NCI-H82 (cell line): ENCODE data around the gene ANTXR2.

ENCODE experiments used
- DNase-seq: peaks from one replicate; lab custom pipeline; 2025; lab: John Stamatoyannopoulos, UW

ANTXR2 gene

DNA sequence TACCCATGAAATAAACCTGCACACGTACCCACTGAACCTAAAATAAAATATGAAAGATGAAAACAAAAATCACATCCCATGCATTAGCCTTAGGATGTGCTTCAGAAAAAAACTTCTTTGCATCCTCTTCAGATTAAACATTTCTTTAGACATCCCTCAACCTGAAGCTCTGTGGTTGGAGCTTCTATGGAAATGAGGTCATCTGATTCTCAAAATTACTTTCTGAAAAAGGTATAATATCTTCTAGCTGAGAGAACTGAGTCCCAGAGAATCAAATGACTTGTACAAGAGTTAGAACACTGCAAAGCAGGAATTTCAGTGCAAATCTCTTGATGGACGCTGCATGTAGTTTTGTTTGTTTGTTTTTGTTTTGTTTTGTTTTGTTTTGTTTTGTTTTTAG, 19.1 kb upstream of the ANTXR2 start:
- no peak for DNase-seq

DNA sequence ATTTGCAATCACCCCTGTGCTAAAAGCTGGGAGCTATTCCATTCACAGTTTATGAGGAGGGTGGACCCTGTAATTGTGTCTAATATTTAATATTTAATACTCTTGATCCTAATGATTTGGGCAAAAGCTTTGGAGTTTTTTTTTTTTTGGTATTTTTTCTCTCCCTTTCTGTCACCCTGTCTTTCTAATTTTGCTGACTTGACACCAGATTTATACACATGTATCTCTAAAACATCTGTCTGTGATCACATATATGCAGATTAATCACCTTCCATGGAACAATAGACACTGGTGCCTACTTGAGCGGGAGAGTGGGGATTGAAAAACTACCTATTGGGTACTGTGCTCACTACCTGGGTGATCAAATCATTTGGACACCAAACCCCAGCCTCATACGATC, 18.7 kb upstream of the ANTXR2 start:
- DNase-seq: no peak

DNA sequence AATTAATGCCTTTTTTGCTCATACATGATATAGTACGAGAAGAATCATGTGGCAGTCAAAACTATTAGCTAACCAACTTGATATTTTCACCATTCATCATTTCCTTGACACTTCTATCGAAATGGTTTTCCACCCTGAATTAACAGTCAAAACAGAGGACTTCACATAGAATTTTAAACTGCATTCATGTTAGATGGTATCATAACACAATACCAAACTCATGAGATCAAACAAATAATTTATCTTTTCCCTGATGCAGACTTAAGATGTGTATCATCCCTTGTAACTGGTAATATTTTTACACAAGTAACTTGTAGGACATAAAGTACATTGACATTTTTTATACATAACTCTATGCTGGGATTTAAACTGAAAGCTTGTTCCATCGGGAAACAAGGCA, 18.2 kb upstream of the ANTXR2 start:
- DNase-seq: no peak

DNA sequence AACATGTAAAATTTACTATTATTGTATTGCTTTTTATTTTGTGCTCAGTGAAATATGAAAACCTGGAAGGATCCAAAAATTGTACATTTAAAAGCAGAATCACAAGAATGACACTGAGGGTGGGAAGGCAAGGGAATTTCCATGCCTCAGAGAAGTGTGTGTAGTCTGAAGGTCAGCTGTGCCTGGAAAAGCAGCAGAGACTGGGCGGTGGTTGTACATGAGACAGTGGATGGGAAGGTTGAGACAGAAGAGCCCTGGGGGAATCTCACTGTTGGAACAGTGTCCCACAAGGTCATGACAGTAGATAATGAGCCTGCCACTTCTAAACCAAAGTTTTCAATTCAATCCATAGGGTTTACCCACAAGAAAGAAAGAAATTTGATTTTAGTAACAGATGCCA, 17.1 kb upstream of the ANTXR2 start:
- DNase-seq: no peak

DNA sequence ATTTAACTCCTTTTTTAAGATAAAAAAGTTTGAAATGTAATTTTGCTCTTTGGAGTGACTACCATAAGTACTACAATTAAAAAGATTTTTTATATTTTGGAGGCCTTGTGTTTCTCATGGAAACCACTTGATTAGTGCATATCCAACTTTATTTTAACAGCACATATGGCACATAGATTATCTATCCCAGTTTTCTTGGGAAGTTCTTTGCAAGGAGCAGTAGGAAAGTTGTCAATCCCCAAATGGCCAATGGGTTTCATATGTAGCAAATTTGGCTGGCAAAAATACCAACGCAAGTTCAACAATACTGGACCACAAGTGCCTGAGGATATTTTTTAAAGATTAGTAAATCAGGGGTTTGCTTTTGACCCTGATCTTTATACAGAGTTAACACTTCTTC, 15.4 kb upstream of the ANTXR2 start:
- DNase-seq: no peak

DNA sequence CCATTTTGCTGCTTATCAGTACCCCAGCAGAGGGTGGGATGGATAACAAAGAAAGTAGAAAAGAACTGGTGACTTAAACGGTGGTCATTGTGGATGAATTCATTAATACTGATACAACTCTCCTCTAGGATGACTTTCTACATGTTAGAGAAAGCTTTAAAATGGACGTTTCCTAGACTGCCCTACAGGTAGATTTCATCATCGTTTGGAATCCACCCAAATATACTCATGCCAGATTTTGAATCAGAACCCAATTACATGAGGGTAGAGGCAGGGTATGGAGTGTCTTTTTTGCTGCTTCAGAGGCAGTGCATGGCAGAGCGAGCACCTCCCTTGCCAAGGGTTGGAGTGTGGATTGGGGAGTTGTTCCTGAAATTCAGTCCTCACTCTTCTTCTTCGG, 13.3 kb upstream of the ANTXR2 start:
- DNase-seq: no peak

DNA sequence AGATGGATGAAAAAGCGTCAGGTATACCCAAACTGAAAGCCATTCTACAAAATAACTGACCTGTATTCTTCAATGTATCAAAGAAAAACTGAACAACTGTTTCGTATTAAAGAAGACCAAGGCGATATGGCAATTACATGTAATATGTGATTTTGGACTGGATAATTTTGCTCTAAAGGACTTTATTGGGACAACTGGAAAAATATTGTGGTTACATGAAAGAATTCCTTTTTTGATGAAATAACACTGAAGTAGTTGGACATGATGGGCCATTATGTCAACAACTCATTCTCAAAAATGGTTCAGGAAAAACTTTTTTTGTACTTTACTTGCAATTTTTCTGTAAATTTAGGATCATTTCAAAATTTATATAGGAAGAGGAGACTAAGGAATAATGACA, 12.1 kb upstream of the ANTXR2 start:
- DNase-seq: no peak

DNA sequence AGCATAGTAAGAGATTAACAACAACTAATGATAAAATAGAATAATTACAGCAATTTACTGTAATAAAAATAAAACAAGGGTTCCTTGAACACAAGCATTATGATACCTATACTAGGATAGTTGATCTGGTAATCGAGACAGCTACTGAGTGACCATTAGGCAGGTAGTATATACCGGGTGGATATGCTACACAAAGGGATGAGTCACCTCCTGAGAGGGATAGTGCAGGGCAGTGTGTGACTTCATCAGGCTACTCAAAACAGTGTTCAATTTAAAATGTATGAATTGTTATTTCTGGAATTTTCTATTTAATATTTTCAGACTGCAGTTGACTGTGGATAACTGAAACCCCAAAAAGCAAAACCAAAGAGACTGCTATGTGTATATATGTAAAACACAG, 9.7 kb upstream of the ANTXR2 start:
- DNase-seq: no peak

DNA sequence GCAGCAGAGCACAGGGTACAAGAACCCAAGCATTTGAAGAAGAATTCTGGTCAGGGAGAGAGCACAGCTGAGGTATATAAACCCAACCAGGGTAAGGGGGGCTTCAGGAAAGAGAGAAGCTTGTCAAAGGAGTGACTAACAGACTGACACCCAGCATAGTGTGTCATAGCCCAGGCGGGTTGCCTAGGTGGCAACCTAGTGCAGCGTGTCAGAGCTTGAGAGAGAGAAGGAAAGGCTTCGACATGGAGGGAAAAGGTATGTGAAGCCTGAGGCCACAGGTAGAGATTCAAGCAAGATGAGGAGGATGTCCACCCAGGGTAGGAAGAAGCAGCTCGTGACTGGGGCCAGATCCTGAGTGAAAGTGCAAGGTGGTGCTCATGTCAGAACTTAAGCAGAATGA, 8.5 kb upstream of the ANTXR2 start:
- no peak for DNase-seq

DNA sequence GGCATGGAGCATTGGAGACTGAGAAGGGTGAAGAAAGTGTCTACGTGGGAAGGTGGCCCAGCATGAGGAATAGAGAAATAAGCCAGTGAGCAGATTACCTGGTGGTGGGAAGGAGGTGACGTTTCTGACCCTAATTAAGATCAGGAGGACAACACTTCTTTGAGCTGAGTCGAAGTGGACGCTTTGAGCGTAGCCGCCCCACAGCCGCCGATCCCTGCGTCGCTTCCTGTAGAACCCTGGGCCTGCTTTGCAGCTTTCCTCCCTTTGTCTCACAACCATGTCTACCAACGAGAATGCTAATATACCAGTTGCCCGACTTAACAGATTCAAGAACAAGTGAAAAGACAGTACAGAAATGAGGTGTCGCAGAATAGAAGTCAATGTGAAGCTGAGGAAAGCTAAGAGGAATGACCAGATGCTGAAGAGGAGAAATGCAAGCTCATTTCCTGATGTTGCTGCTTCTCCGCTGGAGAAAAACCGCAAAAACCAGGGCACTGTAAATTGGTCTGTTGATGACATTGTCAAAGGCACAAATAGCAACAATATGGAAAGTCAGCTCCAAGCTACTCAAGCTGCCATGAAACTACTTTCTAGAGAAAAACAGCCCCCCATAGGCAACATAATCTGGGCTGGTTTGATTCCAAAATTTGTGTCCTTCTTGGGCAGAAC, 6.4 kb upstream of the ANTXR2 start:
- no peak for DNase-seq

DNA sequence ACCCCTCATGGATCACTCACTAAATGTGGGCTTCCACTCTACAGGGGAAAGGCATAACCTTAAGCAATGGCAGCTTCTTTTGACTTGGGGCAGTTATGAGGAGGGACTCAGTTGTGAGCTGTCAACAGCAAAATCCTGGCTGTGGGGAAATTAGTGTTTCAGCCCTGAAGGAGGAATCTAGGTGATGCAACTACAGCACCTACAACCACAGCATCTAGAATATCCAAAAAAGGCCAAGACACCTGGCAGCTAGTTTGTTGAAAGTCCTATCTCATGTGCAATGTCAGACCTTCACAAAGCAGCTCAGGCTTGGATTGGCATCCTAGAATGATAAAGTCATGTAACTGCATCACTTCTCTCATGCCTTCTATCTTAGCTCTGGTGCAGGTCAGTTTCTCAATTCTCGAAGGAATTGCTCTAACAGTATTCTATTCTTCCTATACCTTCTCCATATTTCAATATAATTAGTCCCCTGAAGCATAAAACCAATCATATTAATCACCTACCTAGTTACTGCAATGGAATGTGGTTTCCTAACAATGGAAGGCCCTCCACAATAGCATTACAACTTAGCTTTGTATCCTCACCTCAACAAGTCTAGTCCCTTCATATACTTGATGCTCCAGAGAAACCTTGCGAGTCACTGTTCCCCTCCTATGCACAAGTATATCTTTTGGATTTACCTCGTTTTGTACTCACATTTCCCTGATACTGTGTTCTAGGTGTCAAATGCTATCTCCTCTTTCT, 5.5 kb upstream of the ANTXR2 start:
- DNase-seq: no peak

DNA sequence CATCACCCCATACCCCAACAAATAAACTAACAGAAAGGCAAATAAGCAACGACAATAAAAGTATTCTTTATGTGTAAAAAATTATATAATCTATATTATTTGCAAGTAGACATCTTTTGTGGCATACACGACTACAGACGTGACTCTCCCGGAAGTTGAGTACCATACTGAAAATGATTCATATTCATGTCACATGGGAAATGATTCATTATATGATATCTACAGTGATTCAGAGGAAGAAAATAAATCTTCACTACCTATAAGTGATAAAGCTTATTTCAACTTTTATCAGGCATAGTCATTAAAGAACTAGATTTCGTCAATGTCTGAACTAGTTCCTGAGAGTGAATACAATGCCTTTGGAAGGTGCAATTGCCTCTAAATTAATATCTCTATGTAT, 4.6 kb upstream of the ANTXR2 start:
- no peak for DNase-seq

DNA sequence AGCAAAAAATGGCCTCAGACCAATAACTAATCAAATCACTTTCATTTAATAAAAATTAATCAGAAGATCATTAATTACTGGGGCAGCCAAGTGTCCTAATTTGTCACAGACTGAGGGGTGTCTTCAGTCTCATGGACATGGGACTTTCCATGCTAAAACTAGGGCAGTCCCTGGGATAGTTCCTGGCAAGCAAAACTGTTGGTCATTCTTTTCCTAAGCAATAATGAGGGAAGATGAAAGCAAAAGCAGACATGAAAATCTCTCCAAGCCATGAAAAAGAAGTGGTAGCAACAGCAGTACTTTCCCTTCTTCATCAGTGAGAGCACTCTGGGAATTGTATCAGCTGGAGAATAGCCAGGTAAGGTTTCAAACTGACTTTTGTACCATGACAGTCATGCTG, 3.7 kb upstream of the ANTXR2 start:
- DNase-seq: no peak

DNA sequence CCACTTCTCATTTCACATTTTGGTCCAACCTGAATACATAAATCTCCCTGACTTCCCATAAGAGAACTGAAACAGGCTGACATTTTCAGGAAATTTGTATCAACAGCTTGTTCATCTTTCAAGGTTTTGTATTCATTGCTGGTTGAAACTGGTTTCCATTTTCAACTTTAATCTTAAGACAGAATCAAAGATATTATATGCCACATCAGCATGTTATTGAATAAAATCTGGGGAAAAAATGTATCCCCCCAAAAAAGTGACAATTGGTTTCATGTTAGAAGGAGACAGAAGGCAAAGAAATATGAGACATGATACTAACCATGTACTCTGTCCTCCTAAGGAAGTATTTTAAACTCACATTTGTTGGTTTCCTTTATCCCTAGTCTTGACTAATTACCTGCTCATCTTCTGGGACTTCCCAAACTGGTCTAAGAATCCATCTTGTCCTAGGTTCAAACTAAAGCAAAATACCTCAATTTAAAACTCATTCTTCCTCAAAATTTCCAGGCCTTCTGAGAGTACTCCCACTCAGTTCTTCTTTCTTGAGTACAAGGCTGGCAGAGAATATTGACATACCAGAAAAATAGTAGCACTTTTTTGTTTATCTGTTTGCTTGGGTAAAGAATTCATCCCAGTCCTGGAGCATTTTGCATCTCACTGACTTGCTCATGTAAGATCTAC, 3.1 kb upstream of the ANTXR2 start:
- no peak for DNase-seq

DNA sequence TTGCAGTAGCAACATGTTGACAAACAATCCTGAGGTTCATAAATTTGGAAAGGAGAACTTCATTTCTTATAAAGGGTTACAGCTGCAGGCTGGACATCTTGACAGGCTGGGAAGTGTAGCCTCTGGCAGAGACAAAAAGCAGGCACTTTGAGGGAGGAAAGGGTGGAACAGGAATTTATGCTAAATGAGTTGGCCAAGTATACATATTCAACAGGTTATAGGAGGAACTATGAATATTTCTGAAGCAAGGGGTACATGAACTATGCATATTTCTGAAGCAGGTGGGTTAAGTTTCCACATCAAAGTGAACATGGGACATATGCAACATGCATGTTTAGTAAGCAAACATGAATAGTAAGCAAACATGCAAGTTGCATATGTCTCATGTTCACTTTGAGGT, 1.6 kb upstream of the ANTXR2 start:
- DNase-seq: no peak

DNA sequence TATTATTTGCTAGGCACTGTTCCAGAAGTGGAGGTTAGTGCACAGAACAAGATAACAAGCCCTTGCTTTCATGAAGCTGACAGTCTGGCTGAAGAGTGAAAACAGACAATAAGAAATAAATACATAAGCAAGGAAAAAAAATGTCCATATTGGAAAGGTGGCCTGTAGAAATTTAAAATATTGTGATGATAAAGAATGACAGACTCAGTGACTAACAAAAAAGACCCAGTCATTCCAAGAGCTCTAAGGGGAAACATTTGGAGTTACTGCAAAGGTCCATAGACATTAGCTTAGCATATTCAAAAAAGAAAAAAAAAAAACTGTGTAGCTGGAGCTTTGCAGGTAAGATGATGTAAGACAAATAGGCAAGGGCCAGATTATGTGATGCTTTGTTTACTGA, 1.0 kb upstream of the ANTXR2 start:
- DNase-seq: no peak

DNA sequence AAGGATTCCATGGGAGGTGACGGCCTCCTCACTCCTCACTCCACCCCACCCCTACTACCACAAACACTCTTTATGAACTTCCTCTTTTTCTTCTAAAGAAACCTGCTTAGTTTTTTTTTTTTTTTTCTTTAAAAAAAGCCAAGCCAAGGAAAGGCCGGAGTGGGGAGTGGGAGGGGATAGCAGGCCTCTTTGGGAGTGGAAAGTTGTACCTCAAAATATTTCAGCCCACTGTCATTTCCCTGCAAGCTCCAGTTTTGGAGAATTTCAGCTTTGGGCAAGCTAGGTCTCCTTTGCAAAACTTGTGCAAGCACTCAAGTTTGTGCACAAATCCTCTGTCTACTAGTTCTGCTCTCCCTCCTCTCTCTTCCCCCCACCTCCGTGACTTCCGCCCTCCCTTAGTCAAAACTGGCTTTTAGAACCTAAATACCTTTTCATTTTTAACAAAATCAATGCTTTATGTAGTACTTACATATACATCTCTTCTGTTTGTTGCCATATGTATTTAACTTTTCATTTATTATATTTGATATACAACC, 512 bp upstream of the ANTXR2 start:
- no peak for DNase-seq

DNA sequence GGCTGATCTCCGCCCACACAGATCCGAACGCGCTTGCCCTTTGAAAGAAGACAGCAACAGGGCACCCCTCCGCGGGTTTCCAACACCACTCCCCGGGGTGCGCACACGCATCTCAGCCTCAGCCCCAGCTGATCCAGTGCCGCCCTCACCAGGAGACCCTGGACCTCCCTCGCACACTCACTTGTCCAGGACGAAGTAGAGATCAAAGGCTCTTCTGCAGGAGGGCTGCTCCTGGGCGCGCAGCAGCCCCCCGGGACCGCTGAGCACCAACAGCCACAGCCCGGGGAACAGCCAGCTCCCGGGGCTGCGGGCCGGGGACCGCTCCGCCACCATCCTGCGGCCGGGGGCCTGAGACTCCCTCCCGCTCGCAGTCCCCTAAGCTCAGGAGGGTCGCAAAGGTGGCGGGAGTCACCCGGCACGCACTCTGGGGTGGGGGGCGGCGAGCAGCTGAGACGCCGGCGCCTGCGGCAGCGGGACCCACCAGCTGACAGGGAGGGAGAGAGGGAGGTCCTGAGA, 743 bp downstream of the ANTXR2 start:
- peak; percentile 57 for DNase-seq

DNA sequence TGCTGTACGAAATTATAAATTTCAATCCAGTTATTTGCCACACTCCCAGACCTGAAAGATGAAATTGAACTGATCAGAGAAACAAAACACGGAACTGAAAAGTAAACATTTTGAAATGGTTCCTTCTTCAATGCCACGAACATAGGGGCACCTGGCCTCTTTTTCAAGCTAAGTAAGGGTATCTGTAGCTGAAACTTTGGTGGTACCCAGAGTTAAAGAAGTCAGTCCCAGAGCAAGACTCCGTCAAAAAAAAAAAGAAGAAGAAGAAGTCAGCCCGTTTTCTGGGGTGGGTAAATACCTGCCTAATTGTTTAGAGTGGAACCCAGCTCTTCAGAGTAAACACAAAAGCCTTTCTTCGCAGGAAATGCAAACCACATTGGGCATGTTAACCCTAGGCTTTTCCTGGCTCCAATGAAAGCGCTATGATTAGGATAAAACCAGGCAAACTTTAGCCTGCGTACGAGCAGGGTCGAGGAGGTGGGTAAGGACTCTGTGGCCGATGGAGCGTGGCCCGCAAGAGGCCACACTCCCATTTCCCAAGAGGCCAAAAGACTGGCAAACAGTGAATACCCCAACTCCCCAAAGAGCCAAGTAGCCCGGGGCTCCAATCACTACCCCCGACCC, 1.3 kb downstream of the ANTXR2 start:
- no peak for DNase-seq

DNA sequence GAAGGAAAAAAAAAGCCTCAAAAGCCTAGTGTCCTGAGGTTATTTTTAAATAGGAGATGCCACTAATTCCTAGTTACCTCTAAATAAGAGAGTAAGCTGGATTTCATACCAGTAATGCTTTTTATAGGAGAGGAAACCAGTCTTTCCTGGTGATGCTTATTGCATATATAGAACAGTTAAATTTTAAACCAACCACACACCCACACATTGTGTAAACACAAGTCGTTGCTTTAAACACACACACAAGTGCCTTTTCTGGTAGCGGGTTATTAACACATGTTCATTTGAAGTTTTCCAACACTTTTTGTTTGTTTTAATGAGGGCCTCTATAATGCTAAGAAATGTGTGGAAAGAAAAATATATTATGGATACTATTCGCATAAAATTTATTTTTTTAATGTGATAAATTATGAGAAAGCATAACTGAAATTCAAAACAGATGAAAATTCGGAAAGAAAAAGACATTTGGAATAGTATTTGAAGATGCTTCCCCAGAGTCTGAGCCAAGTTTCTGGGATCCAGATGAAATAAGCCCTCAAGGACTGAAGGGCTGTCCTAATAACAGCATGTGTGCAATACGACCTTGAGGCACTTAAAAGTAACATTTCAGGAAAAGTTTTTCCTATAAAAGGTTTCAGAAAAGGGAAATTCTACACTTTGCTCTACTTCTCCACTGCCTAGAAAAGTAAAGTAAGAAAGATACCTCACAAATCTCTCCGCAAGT, 2.0 kb downstream of the ANTXR2 start:
- no peak for DNase-seq

DNA sequence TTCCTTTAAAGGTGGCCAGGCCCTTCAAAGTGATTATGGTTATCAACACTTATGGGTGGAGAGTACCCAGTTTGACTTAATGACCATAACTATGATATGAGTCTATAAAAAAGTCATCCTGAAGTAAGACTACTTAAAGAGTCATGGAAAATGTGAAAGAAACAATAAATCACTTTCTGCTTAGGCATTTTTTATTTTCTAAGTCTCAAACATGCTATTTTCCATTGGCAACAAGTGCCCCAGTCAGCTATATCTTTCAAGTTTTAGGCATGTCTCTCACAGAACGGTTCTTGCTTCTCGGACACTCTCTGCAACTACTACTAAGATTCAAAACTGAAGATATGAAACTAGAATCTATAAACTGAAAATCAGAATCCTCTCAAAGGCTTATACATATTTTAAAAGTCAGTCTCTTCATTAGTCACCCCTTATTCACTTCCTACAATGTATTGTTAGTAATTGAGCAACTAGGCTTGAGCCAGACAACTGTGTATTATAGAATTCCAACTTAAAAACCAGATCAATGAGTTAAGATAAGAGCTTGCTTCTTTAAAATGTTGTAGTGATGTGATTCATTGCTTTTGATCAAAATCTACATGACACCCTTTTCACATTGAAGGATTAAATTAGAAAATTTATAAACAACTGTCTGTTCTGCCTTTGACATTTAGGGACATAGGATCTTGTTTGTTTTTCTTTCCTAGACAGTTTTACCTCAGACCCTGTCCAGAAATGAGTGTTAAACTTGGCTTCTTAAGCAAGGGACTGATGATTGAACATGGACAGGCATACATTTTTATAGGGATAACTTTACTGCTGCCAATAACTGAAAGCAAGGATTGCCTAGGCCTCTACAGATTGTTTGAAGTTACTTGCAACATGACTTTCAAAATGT, 2.9 kb downstream of the ANTXR2 start:
- DNase-seq: no peak
